ENCODE measurements around the gene GAL3ST2.
"Not testable (repeated sequence)": the region's sequence is repeated elsewhere in the genome, so short reads cannot be mapped to it uniquely, and the experiment has no call there.

GAL3ST2 gene

GRCh38 chr2:241817821-241818215, 41.2 kb downstream of the GAL3ST2 start:
- not testable (repeated sequence) for H2AFZ ChIP-seq (ENCODE audit: low read length); H2BK15ac ChIP-seq (ENCODE audit: low read length); H3K9ac ChIP-seq (ENCODE audit: low read depth, low read length, poor library complexity); H3K18ac ChIP-seq (ENCODE audit: low read length); H3K4me3 ChIP-seq (ENCODE audit: low read length in 2 of 2); H2BK12ac ChIP-seq (ENCODE audit: low read length); H3K4ac ChIP-seq (ENCODE audit: low read length); H4K91ac ChIP-seq (ENCODE audit: low read depth, low read length, poor library complexity); H3K23ac ChIP-seq (ENCODE audit: low read depth, low read length, poor library complexity); H4K8ac ChIP-seq (ENCODE audit: low read depth, low read length); H3K79me1 ChIP-seq (ENCODE audit: low read depth, low read length); H3K14ac ChIP-seq (ENCODE audit: low read length); DNase-seq (ENCODE audit: low spot score); H3K9me3 ChIP-seq (replicated peaks in 1 of 2; ENCODE audit: control insufficient read depth in 2 of 2, insufficient read depth in 1 of 2, low read depth in 1 of 2, low read length in 2 of 2); H3K27ac ChIP-seq (replicated peaks; ENCODE audit: low read length); H2BK120ac ChIP-seq (ENCODE audit: low read depth, low read length); H3K4me2 ChIP-seq (ENCODE audit: insufficient read depth, low read length, poor library complexity, severe bottlenecking); H2AK5ac ChIP-seq (ENCODE audit: low read depth, low read length); H3K36me3 ChIP-seq (replicated peaks in 1 of 2; ENCODE audit: control insufficient read depth in 2 of 2, insufficient read depth in 2 of 2, low read length in 2 of 2); H3K27me3 ChIP-seq (ENCODE audit: control insufficient read depth in 3 of 3, insufficient read depth in 3 of 3, low read depth in 1 of 3, low read length in 3 of 3); H3K4me1 ChIP-seq (ENCODE audit: control insufficient read depth in 2 of 2, insufficient read depth in 1 of 2, low read depth in 1 of 2, low read length in 2 of 2)
- no CpG with 5 or more reads among the region's 10 CpGs for WGBS, 2 donors (ENCODE audit: extremely low coverage in 2 of 2, insufficient read length in 2 of 2, insufficient replicate concordance in 1 of 2)
- H2BK5ac ChIP-seq (ENCODE audit: low read length) = peak overlapping the region; percentile 75

GRCh38 chr2:241818229-241818942, 41.8 kb downstream of the GAL3ST2 start:
- Histone ChIP-seq H3K18ac (ENCODE audit: low read length) (no peak overlapping the region), H3K4me3 (ENCODE audit: low read length in 2 of 2) (no peak overlapping the region), H3K27me3 (ENCODE audit: control insufficient read depth in 3 of 3, insufficient read depth in 3 of 3, low read depth in 1 of 3, low read length in 3 of 3) (peaks cover 0 to 6% (median 0%) of the 10 kb centered on the region in 3 experiments), H2AFZ (ENCODE audit: low read length) (no peak overlapping the region), H2BK120ac (ENCODE audit: low read depth, low read length) (no peak overlapping the region), H3K4me1 (ENCODE audit: control insufficient read depth in 2 of 2, insufficient read depth in 1 of 2, low read depth in 1 of 2, low read length in 2 of 2) (peaks cover 0 to 2% of the 10 kb centered on the region in 2 donors), H4K91ac (ENCODE audit: low read depth, low read length, poor library complexity) (no peak overlapping the region), H3K4me2 (ENCODE audit: insufficient read depth, low read length, poor library complexity, severe bottlenecking) (no peak overlapping the region), H3K79me1 (ENCODE audit: low read depth, low read length) (peaks cover 3% of the 10 kb centered on the region), H2AK5ac (ENCODE audit: low read depth, low read length) (peak overlapping the region; percentile 47), H3K4ac (ENCODE audit: low read length) (no peak overlapping the region), H2BK15ac (ENCODE audit: low read length) (peak overlapping the region; percentile 21), H3K9ac (ENCODE audit: low read depth, low read length, poor library complexity) (no peak overlapping the region), H3K14ac (ENCODE audit: low read length) (no peak overlapping the region), H3K9me3 (replicated peaks in 1 of 2; ENCODE audit: control insufficient read depth in 2 of 2, insufficient read depth in 1 of 2, low read depth in 1 of 2, low read length in 2 of 2) (no peaks in the 10 kb centered on the region), H3K23ac (ENCODE audit: low read depth, low read length, poor library complexity) (no peak overlapping the region), H3K27ac (replicated peaks; ENCODE audit: low read length) (no peak overlapping the region), H3K36me3 (replicated peaks in 1 of 2; ENCODE audit: control insufficient read depth in 2 of 2, insufficient read depth in 2 of 2, low read length in 2 of 2) (no peaks in the 10 kb centered on the region), H2BK12ac (ENCODE audit: low read length) (no peak overlapping the region), H2BK5ac (ENCODE audit: low read length) (no peak overlapping the region), H4K8ac (ENCODE audit: low read depth, low read length) (no peak overlapping the region)
- DNase-seq (ENCODE audit: low spot score) = no peak
- WGBS, 2 donors (ENCODE audit: extremely low coverage in 2 of 2, insufficient read length in 2 of 2, insufficient replicate concordance in 1 of 2) = no CpG with 5 or more reads among the region's 25 CpGs

GRCh38 chr2:241818943-241819270, 42.3 kb downstream of the GAL3ST2 start:
- Histone ChIP-seq H3K36me3 (replicated peaks in 1 of 2; ENCODE audit: control insufficient read depth in 2 of 2, insufficient read depth in 2 of 2, low read length in 2 of 2) (no peaks in the 10 kb centered on the region), H3K27ac (replicated peaks; ENCODE audit: low read length) (no peak overlapping the region), H3K9me3 (replicated peaks in 1 of 2; ENCODE audit: control insufficient read depth in 2 of 2, insufficient read depth in 1 of 2, low read depth in 1 of 2, low read length in 2 of 2) (peaks cover 0 to 2% of the 10 kb centered on the region in 2 donors), H3K27me3 (ENCODE audit: control insufficient read depth in 3 of 3, insufficient read depth in 3 of 3, low read depth in 1 of 3, low read length in 3 of 3) (peaks cover 0 to 6% (median 0%) of the 10 kb centered on the region in 3 experiments), H3K18ac (ENCODE audit: low read length) (peak overlapping the region; percentile 48), H3K4me1 (ENCODE audit: control insufficient read depth in 2 of 2, insufficient read depth in 1 of 2, low read depth in 1 of 2, low read length in 2 of 2) (peaks cover 0 to 2% of the 10 kb centered on the region in 2 donors), H3K79me1 (ENCODE audit: low read depth, low read length) (peaks cover 3% of the 10 kb centered on the region), H3K14ac (ENCODE audit: low read length) (peak overlapping the region; percentile 56), H2BK15ac (ENCODE audit: low read length) (peak overlapping the region; percentile 21), H2BK12ac (ENCODE audit: low read length) (no peak overlapping the region), H3K4me2 (ENCODE audit: insufficient read depth, low read length, poor library complexity, severe bottlenecking) (no peak overlapping the region), H3K4me3 (ENCODE audit: low read length in 2 of 2) (no peak overlapping the region), H3K9ac (ENCODE audit: low read depth, low read length, poor library complexity) (no peak overlapping the region), H2AFZ (ENCODE audit: low read length) (no peak overlapping the region), H2BK5ac (ENCODE audit: low read length) (no peak overlapping the region), H2AK5ac (ENCODE audit: low read depth, low read length) (no peak overlapping the region), H3K23ac (ENCODE audit: low read depth, low read length, poor library complexity) (no peak overlapping the region), H3K4ac (ENCODE audit: low read length) (no peak overlapping the region), H4K8ac (ENCODE audit: low read depth, low read length) (peak overlapping the region; percentile 6), H2BK120ac (ENCODE audit: low read depth, low read length) (no peak overlapping the region), H4K91ac (ENCODE audit: low read depth, low read length, poor library complexity) (no peak overlapping the region)
- no peak for DNase-seq (ENCODE audit: low spot score)
- no CpG with 5 or more reads among the region's 10 CpGs for WGBS, 2 donors (ENCODE audit: extremely low coverage in 2 of 2, insufficient read length in 2 of 2, insufficient replicate concordance in 1 of 2)

GRCh38 chr2:241819947-241820624, 43.5 kb downstream of the GAL3ST2 start:
- not testable (repeated sequence) for H3K79me1 ChIP-seq (ENCODE audit: low read depth, low read length); H2AK5ac ChIP-seq (ENCODE audit: low read depth, low read length); H4K8ac ChIP-seq (ENCODE audit: low read depth, low read length); H3K27me3 ChIP-seq (ENCODE audit: control insufficient read depth in 3 of 3, insufficient read depth in 3 of 3, low read depth in 1 of 3, low read length in 3 of 3); DNase-seq (ENCODE audit: low spot score); H3K4ac ChIP-seq (ENCODE audit: low read length); H2AFZ ChIP-seq (ENCODE audit: low read length); H3K4me3 ChIP-seq (ENCODE audit: low read length in 2 of 2); H2BK12ac ChIP-seq (ENCODE audit: low read length); H4K91ac ChIP-seq (ENCODE audit: low read depth, low read length, poor library complexity); H3K4me2 ChIP-seq (ENCODE audit: insufficient read depth, low read length, poor library complexity, severe bottlenecking); H3K4me1 ChIP-seq (ENCODE audit: control insufficient read depth in 2 of 2, insufficient read depth in 1 of 2, low read depth in 1 of 2, low read length in 2 of 2); H3K36me3 ChIP-seq (replicated peaks in 1 of 2; ENCODE audit: control insufficient read depth in 2 of 2, insufficient read depth in 2 of 2, low read length in 2 of 2); H3K27ac ChIP-seq (replicated peaks; ENCODE audit: low read length); H3K9me3 ChIP-seq (replicated peaks in 1 of 2; ENCODE audit: control insufficient read depth in 2 of 2, insufficient read depth in 1 of 2, low read depth in 1 of 2, low read length in 2 of 2); H3K9ac ChIP-seq (ENCODE audit: low read depth, low read length, poor library complexity); H2BK120ac ChIP-seq (ENCODE audit: low read depth, low read length)
- peak overlapping the region; percentile 91 for H3K18ac ChIP-seq (ENCODE audit: low read length)
- H3K23ac ChIP-seq (ENCODE audit: low read depth, low read length, poor library complexity) = peak overlapping the region; percentile 55
- peak overlapping the region; percentile 1 for H3K14ac ChIP-seq (ENCODE audit: low read length)
- H2BK5ac ChIP-seq (ENCODE audit: low read length) = peak overlapping the region; percentile 24
- peak overlapping the region; percentile 81 for H2BK15ac ChIP-seq (ENCODE audit: low read length)
- WGBS, 2 donors (ENCODE audit: extremely low coverage in 2 of 2, insufficient read length in 2 of 2, insufficient replicate concordance in 1 of 2) = no CpG with 5 or more reads among the region's 27 CpGs

All from neuronal stem cell (in vitro differentiated cells).